Mesendoderm (in vitro differentiated cells): ENCODE measurements around the gene NT5DC1.

Source experiments
- DNase-seq: peaks from one replicate; pipeline ENCODE4 v3.0.0; 2013
- H2AK5ac ChIP-seq: 2 replicates; pipeline ENCODE4 v1.6.1; 2013; ENCODE audit warnings: low read length, inconsistent platforms
- H2BK120ac ChIP-seq: 2 replicates; pipeline ENCODE4 v1.6.1; 2013; ENCODE audit warnings: low read depth, mild to moderate bottlenecking, low read length, moderate library complexity, mixed read lengths
- H2BK15ac ChIP-seq: replicated peaks from 2 replicates; pipeline ENCODE4 v1.6.1; 2013; ENCODE audit warnings: low read depth, mild to moderate bottlenecking, moderate library complexity
- H2BK5ac ChIP-seq: 2 replicates; pipeline ENCODE4 v1.6.1; 2013; ENCODE audit warnings: low read length, inconsistent platforms
- H3K18ac ChIP-seq: 2 replicates; pipeline ENCODE4 v1.6.1; 2013; ENCODE audit warnings: mild to moderate bottlenecking, low read length, mixed read lengths
- H3K23ac ChIP-seq: one replicate; pipeline ENCODE4 v1.6.1; 2013; ENCODE audit warnings: low read length
- H3K27ac ChIP-seq: 2 replicates; pipeline ENCODE4 v1.5.1; 2013; ENCODE audit warnings: low read depth, mild to moderate bottlenecking, inconsistent platforms, low read length, moderate library complexity
- H3K27me3 ChIP-seq: 2 replicates; pipeline ENCODE4 v1.6.1; 2013; ENCODE audit warnings: low read length, control low read depth, mild to moderate bottlenecking, inconsistent platforms; ENCODE audit not compliant: insufficient read depth, poor library complexity
- H3K36me3 ChIP-seq: 2 replicates; pipeline ENCODE4 v1.6.1; 2013; ENCODE audit warnings: low read length, inconsistent platforms; ENCODE audit not compliant: control insufficient read depth, insufficient read depth
- H3K4ac ChIP-seq: one replicate; pipeline ENCODE4 v1.6.1; 2013; ENCODE audit warnings: low read depth, mild to moderate bottlenecking, low read length, moderate library complexity
- H3K4me1 ChIP-seq: 2 replicates; pipeline ENCODE4 v1.6.1; 2013; ENCODE audit warnings: low read depth, low read length, inconsistent platforms; ENCODE audit not compliant: control insufficient read depth
- H3K4me2 ChIP-seq: 2 replicates; pipeline ENCODE4 v1.6.1; 2013; ENCODE audit warnings: low read length
- H3K4me3 ChIP-seq: 2 replicates; pipeline ENCODE4 v1.5.1; 2013; ENCODE audit warnings: mild to moderate bottlenecking, low read length
- H3K56ac ChIP-seq: one replicate; pipeline ENCODE4 v1.6.1; 2013; ENCODE audit warnings: low read length
- H3K79me1 ChIP-seq: 2 replicates; pipeline ENCODE4 v1.6.1; 2013; ENCODE audit warnings: low read length, inconsistent platforms
- H3K79me2 ChIP-seq: 2 replicates; pipeline ENCODE4 v1.6.1; 2013; ENCODE audit warnings: mild to moderate bottlenecking, low read length; ENCODE audit not compliant: control insufficient read depth, insufficient read depth
- H3K9ac ChIP-seq: 2 replicates; pipeline ENCODE4 v1.6.1; 2013; ENCODE audit warnings: low read length, inconsistent platforms
- H4K5ac ChIP-seq: one replicate; pipeline ENCODE4 v1.6.1; 2013; ENCODE audit warnings: low read length
- H4K8ac ChIP-seq: one replicate; pipeline ENCODE4 v1.6.1; 2013; ENCODE audit warnings: low read depth, mild to moderate bottlenecking, control low read depth, low read length, moderate library complexity
- WGBS: extraction: QIAGEN DNeasy Blood & Tissue Kit; methylation state at CpG from one replicate; pipeline ENCODE4 v1.1.7; 2013; ENCODE audit warnings: low lambda C conversion rate, missing lambda C conversion rate; ENCODE audit not compliant: insufficient coverage; ENCODE audit errors: extremely low coverage; 5-methylcytosine and 5-hydroxymethylcytosine counted together

Gene NT5DC1

DNA sequence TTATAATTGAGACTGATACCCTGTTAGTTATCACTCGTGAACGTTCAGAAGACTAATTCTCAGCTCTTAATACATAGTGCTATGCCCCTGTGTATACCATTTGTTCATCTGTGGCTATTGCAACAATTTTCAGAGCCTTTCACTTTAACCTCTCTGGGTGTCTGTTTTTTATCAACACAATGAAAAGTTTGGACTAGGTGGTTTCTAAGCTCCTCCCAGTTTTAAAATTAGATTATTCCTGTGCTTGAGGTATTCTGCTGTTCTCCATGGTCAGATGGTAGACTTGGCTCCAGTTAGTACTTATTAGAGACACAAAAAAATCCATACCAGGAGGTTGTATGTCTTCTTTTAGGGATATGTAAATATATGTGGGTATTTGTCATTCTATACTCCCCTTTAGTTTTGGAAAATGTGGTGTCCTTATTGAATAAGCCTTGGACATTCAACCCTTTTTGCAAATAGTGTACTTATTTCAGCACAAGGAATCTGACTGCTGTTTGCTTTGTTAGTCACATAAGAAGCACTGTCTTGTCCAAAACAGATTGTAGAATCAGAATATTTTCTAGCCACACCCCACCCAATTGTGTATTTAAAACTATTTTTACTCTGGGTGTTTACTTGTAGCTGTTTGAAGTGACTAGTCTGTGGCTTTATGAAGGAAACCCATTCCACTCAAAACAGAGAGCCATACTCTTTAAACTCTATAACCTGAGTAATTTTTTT, 27.3 kb downstream of the NT5DC1 start:
- Histone ChIP-seq H3K18ac (no peak overlapping the region), H3K56ac (no peak overlapping the region)
- WGBS: no CpG with 5 or more reads among the region's 2 CpGs

DNA sequence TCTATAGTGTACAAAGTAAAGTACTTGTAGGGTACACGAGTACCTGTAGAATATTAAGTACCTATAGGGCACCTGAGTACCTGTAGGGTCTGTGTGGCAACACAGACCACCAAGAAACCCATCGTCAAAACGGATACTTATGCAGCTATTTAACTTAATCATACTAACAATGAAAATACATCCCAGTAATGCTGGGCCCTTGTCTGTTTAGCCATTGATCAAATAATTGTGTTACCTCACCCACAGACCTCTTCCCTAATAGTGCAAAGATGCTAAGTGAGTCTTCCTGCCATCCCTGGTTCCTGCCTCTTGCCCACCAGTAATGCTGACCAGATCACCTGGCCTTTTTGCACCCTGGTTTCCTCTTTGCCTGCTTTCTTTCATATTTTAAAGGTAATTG, 32.8 kb downstream of the NT5DC1 start:
- no peak for DNase-seq
- H2BK5ac ChIP-seq: no peak overlapping the region
- no peaks in the 10 kb centered on the region for H3K79me1 ChIP-seq
- no peaks in the 10 kb centered on the region for H3K4me1 ChIP-seq
- no peaks in the 10 kb centered on the region for H3K79me2 ChIP-seq
- WGBS: no CpG with 5 or more reads among the region's 3 CpGs
- H3K4ac ChIP-seq: no peak overlapping the region
- H3K27ac ChIP-seq: no peak overlapping the region
- no peak overlapping the region for H2AK5ac ChIP-seq
- H4K5ac ChIP-seq: no peak overlapping the region
- no peak overlapping the region for H3K4me2 ChIP-seq
- H3K9ac ChIP-seq: no peak overlapping the region
- H2BK120ac ChIP-seq: no peak overlapping the region
- no peak overlapping the region for H4K8ac ChIP-seq
- H3K23ac ChIP-seq: no peak overlapping the region
- no peak overlapping the region for H2BK15ac ChIP-seq
- no peaks in the 10 kb centered on the region for H3K27me3 ChIP-seq
- H3K36me3 ChIP-seq: no peaks in the 10 kb centered on the region
- H3K18ac ChIP-seq: no peak overlapping the region
- no peak overlapping the region for H3K56ac ChIP-seq
- H3K4me3 ChIP-seq: no peak overlapping the region

More for the DNA sequence above, 27.3 kb downstream of the NT5DC1 start:
- Histone ChIP-seq H4K5ac (no peak overlapping the region), H3K4me1 (no peaks in the 10 kb centered on the region), H3K4me3 (no peak overlapping the region), H3K27me3 (no peaks in the 10 kb centered on the region), H2AK5ac (no peak overlapping the region), H3K36me3 (no peaks in the 10 kb centered on the region), H3K4me2 (no peak overlapping the region), H4K8ac (no peak overlapping the region), H3K23ac (no peak overlapping the region), H3K4ac (no peak overlapping the region), H3K9ac (no peak overlapping the region), H2BK15ac (no peak overlapping the region), H2BK5ac (no peak overlapping the region), H3K27ac (no peak overlapping the region), H3K79me2 (no peaks in the 10 kb centered on the region), H2BK120ac (no peak overlapping the region), H3K79me1 (no peaks in the 10 kb centered on the region)
- no peak for DNase-seq

- Histone ChIP-seq H2BK5ac (no peak overlapping the region), H3K4ac (no peak overlapping the region), H4K5ac (no peak overlapping the region), H4K8ac (no peak overlapping the region), H3K27ac (no peak overlapping the region), H3K56ac (no peak overlapping the region), H3K36me3 (no peaks in the 10 kb centered on the region), H3K4me2 (no peak overlapping the region), H3K18ac (no peak overlapping the region), H3K4me3 (no peak overlapping the region), H3K27me3 (no peaks in the 10 kb centered on the region), H3K23ac (no peak overlapping the region), H3K79me2 (no peaks in the 10 kb centered on the region), H2BK15ac (no peak overlapping the region), H2AK5ac (no peak overlapping the region), H3K79me1 (no peaks in the 10 kb centered on the region), H3K9ac (no peak overlapping the region), H2BK120ac (no peak overlapping the region), H3K4me1 (no peaks in the 10 kb centered on the region)
- DNase-seq: no peak
- WGBS: no CpG with 5 or more reads among the region's 1 CpG
Observed at GRCh38 chr6:116136373-116136772, 35.7 kb downstream of the NT5DC1 start.

- Histone ChIP-seq H4K5ac (no peak overlapping the region), H3K4ac (no peak overlapping the region), H2AK5ac (no peak overlapping the region), H3K9ac (no peak overlapping the region), H3K56ac (no peak overlapping the region), H3K4me2 (no peak overlapping the region), H3K27me3 (no peaks in the 10 kb centered on the region), H3K27ac (no peak overlapping the region), H4K8ac (no peak overlapping the region), H3K79me2 (no peaks in the 10 kb centered on the region), H3K23ac (no peak overlapping the region), H2BK120ac (no peak overlapping the region), H3K36me3 (no peaks in the 10 kb centered on the region), H3K4me1 (no peaks in the 10 kb centered on the region), H3K4me3 (no peak overlapping the region), H2BK15ac (no peak overlapping the region), H3K18ac (no peak overlapping the region), H2BK5ac (no peak overlapping the region), H3K79me1 (no peaks in the 10 kb centered on the region)
- WGBS: no CpG with 5 or more reads among the region's 5 CpGs
- DNase-seq: no peak
Observed at GRCh38 chr6:116136933-116137340, 36.3 kb downstream of the NT5DC1 start.

DNA sequence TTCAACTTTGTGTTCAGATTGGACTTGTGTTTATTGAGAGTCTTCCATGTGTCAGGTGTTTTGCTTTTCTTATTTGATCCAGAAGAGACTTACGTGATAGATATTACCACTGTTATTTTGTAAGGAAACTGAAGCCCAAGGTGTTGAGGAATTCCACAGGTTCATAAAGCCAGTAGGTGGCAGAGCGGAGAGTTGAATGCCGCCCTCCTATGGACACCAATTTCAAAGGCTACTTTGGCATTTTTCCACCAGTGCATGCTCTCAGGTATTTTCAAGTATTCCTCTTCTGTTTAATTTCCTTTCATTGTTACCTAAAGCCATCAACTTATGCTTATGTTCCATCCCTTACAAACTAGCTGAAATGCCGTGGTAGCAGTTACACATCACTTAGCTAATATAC, 39.3 kb downstream of the NT5DC1 start:
- no peak overlapping the region for H2BK5ac ChIP-seq
- H3K18ac ChIP-seq: no peak overlapping the region
- H2BK120ac ChIP-seq: no peak overlapping the region
- peaks cover 3% of the 10 kb centered on the region for H3K4me1 ChIP-seq
- no peak overlapping the region for H3K4ac ChIP-seq
- no peak overlapping the region for H2AK5ac ChIP-seq
- H4K5ac ChIP-seq: no peak overlapping the region
- H3K79me1 ChIP-seq: no peaks in the 10 kb centered on the region
- no peak overlapping the region for H3K4me2 ChIP-seq
- no peak overlapping the region for H3K56ac ChIP-seq
- H3K79me2 ChIP-seq: no peaks in the 10 kb centered on the region
- no peak overlapping the region for H3K23ac ChIP-seq
- no peak overlapping the region for H3K9ac ChIP-seq
- H2BK15ac ChIP-seq: no peak overlapping the region
- no peaks in the 10 kb centered on the region for H3K36me3 ChIP-seq
- H3K27ac ChIP-seq: no peak overlapping the region
- no CpG with 5 or more reads among the region's 4 CpGs for WGBS
- H3K27me3 ChIP-seq: no peaks in the 10 kb centered on the region
- no peak overlapping the region for H3K4me3 ChIP-seq
- no peak overlapping the region for H4K8ac ChIP-seq
- peak; percentile 57 for DNase-seq

DNA sequence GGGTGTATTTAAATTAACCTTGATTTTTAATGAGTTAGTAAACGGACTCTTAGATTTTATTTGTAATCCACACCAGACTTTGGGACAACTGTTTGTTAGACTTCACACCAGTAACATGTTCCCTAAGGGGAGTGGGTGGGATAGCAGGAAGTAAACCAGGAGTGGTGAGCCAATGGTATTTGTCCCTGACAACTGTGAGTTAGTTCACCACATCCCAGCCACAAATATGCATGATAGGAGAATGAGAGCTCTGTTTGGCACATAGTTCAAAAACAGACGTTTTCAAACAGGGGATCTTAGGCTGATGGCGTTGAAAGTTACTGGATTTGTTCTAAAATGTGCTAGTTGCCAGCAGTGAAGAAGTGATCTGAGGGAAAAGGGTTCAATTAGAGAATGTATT, 44.0 kb downstream of the NT5DC1 start:
- no peak overlapping the region for H2BK5ac ChIP-seq
- H3K4me3 ChIP-seq: no peak overlapping the region
- H3K36me3 ChIP-seq: no peaks in the 10 kb centered on the region
- H3K23ac ChIP-seq: no peak overlapping the region
- peaks cover 3% of the 10 kb centered on the region for H3K4me1 ChIP-seq
- H3K18ac ChIP-seq: no peak overlapping the region
- no peak overlapping the region for H3K4ac ChIP-seq
- no peak overlapping the region for H3K56ac ChIP-seq
- no peak overlapping the region for H3K4me2 ChIP-seq
- H2BK120ac ChIP-seq: no peak overlapping the region
- H4K8ac ChIP-seq: no peak overlapping the region
- H3K9ac ChIP-seq: no peak overlapping the region
- no peak overlapping the region for H3K27ac ChIP-seq
- no peaks in the 10 kb centered on the region for H3K27me3 ChIP-seq
- no peaks in the 10 kb centered on the region for H3K79me2 ChIP-seq
- no peak overlapping the region for H2BK15ac ChIP-seq
- no peak overlapping the region for H2AK5ac ChIP-seq
- no CpG with 5 or more reads among the region's 3 CpGs for WGBS
- no peak overlapping the region for H4K5ac ChIP-seq
- DNase-seq: peak; percentile 35
- no peaks in the 10 kb centered on the region for H3K79me1 ChIP-seq
